ENCODE data around the gene VWA3B. TPM values are rescaled to one million over a fixed set of nuclear protein-coding genes. Genes with fewer than 3 reads are reported as not detected.
"Not testable (repeated sequence)": the region's sequence is repeated elsewhere in the genome, so short reads cannot be mapped to it uniquely, and the experiment has no call there.

VWA3B gene
- total RNA-seq, 1 donor, result not detected

DNA sequence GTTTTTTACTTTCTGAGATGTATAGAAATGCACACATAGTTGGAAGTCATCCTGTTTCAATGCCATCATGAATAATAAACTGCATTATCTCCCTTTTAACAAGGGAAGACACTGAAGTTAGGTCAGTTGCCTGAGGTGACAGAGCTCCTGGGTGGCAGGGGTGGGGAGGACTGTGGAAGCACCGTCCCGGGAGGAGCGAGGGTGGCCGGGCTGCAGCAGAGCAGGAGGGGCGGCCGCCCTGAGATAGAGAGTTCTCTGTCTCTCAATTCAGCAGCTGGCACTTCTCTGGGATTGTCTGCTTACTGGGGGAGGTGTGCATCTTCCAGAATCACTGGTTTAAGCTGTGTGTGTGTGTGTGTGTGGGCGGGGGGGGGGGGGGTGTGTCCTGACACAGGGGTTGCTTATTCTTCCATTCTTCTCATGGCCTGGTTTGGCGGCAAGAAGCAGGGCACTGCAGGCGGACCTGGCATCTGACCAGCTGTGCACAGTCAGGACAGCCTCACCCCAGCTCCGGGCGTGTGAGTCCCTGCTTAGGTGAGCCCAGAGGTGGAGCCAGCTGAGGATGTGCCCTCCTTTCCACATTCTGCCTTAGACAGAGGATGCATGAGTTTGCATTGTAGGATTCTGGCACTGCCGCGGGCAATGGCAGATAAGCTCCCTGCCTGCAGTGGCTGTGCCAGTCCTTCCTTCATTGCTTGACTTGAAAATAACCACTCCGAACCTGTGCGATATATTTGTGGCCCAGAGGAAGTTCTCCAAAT lies 40.4 kb downstream of the VWA3B start:
- no peak overlapping the region for H3K4me3 ChIP-seq (ENCODE audit: low read depth, low read length)
- TF ChIP-seq, protein P1, sequence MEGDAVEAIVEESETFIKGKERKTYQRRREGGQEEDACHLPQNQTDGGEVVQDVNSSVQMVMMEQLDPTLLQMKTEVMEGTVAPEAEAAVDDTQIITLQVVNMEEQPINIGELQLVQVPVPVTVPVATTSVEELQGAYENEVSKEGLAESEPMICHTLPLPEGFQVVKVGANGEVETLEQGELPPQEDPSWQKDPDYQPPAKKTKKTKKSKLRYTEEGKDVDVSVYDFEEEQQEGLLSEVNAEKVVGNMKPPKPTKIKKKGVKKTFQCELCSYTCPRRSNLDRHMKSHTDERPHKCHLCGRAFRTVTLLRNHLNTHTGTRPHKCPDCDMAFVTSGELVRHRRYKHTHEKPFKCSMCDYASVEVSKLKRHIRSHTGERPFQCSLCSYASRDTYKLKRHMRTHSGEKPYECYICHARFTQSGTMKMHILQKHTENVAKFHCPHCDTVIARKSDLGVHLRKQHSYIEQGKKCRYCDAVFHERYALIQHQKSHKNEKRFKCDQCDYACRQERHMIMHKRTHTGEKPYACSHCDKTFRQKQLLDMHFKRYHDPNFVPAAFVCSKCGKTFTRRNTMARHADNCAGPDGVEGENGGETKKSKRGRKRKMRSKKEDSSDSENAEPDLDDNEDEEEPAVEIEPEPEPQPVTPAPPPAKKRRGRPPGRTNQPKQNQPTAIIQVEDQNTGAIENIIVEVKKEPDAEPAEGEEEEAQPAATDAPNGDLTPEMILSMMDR (IDR thresholded peaks at IDR 0.05; ENCODE audit: insufficient read depth, low read length), result no peak
- DNase-seq (ENCODE audit: low read depth), result no peak

DNA sequence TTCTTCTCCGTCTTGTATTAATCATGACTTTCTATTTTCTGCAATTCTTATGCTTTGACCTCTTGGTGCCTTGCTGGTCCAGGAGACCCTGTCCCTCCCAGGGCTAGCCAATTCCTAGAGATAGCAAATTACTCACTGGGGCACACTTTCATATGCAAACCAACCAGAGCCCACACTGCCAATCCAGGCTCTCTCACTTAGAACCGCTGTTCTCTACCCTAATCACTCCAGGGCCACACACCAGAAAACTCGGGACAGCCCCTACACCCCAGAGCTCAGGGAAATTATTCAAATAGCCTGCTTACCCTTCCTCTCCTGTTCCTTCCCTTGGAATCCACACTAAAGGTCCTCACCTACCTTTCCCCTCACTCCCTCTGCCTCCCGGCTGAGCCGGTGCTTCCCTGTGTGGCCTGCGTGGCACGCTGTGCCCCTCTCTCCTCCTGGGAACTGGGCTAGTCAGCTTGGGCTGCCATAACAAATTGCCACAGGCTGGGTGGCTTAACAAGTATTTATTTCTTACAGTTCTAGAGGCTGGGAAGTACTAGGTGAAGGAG lies 41.7 kb downstream of the VWA3B start:
- no peak overlapping the region for H3K4me3 ChIP-seq (ENCODE audit: low read depth, low read length)
- no peak for DNase-seq (ENCODE audit: low read depth)
- TF ChIP-seq, protein P1 (IDR thresholded peaks at IDR 0.05; ENCODE audit: insufficient read depth, low read length), result no peak

DNA sequence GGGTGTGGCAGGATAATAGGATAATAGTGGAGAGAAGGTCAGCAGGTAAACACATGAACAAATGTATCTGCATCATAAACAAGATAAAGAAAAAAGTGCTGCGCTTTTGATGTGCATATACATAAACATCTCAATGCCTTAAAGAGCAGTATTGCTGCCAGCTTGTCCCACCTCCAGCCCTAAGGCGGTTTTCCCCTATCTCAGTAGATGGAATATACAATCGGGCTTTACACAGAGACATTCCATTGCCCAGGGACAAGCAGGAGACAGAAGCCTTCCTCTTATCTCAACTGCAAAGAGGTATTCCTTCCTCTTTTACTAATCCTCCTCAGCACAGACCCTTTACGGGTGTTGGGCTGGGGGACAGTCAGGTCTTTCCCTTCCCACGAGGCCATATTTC lies 43.1 kb downstream of the VWA3B start:
- not testable (repeated sequence) for H3K4me3 ChIP-seq (ENCODE audit: low read depth, low read length); DNase-seq (ENCODE audit: low read depth)

DNA sequence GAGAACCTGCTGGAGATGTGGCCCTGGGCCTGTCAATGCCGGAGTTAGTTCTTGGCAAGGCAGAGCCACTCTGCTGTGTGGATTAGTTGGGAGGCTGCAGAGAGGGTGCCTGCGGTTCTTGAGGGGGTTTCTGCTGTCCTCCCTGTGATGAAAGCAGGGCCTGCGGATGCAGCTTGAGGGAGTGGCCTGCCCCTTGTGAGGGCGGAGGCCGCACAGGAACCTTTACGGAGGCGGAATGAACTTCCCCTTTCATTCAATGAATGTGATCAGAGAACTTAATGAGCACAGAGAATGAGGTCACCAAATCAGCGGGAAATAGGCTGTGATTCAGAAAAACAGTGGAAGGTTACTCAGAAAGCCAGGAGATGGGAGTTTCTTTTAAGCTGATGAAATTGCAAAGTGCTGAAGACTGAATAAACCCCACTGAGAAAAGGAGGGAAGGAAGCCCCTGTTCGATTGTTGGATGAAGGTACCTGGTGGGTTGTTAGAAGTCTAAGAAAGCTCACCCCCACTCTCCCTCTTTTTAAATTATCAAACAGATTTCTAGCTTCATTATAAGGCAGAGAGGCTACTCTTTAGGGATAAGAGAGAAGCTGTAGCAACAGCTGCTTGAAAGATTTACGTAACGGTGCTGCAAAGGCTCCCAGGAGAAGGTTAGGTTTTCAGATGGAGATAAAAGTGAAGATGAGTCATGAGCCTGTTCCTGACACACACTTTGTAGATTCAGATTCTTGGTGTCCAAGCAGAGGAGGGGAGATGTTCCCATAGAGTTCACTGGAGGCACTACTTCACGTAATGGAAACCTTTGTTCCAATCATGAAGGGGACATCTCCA lies 47.4 kb downstream of the VWA3B start:
- DNase-seq (ENCODE audit: low read depth), result peak; percentile 10
- H3K4me3 ChIP-seq (ENCODE audit: low read depth, low read length), result no peak overlapping the region

DNA sequence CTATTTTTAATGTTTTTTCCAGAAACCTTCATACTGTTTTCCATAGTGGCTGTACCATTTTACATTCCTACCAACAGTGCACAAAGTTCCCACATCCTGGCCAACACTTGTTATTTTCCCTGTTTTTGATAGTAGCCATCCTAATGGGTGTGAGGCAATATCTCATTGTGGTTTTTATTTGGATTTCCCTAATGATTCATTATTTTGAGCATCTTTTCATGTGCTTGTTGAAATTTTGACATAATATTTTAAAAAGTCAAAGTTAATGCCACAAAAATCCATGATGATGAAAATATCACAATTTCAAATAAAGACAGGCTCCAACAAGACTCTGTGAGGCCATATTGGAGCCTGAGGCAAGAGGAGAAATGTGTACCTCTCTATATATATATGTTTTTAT lies 50.2 kb downstream of the VWA3B start:
- no peak for DNase-seq (ENCODE audit: low read depth)
- H3K4me3 ChIP-seq (ENCODE audit: low read depth, low read length), result no peak overlapping the region
- TF ChIP-seq, protein P1 (IDR thresholded peaks at IDR 0.05; ENCODE audit: insufficient read depth, low read length), result no peak

More for the DNA sequence above, 47.4 kb downstream of the VWA3B start:
- TF ChIP-seq, protein P1 (IDR thresholded peaks at IDR 0.05; ENCODE audit: insufficient read depth, low read length), result no peak

DNA sequence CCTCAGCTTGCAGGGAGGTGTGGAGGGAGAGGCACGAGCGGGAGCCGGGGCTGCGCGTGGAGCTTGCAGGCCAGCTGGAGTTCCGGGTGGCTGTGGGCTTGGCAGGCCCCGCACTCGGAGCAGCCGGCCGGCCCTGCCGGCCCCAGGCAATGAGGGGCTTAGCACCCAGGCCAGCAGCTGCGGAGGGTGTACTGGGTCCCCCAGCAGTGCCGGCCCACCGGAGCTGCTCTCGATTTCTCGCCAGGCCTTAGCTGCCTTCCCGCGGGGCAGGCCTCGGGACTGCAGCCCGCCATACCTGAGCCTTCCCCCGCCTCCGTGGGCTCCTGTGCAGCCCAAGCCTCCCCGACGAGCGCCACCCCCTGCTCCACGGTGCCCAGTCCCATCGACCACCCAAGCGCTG lies 52.0 kb downstream of the VWA3B start:
- H3K4me3 ChIP-seq (ENCODE audit: low read depth, low read length); DNase-seq (ENCODE audit: low read depth): not testable (repeated sequence)

DNA sequence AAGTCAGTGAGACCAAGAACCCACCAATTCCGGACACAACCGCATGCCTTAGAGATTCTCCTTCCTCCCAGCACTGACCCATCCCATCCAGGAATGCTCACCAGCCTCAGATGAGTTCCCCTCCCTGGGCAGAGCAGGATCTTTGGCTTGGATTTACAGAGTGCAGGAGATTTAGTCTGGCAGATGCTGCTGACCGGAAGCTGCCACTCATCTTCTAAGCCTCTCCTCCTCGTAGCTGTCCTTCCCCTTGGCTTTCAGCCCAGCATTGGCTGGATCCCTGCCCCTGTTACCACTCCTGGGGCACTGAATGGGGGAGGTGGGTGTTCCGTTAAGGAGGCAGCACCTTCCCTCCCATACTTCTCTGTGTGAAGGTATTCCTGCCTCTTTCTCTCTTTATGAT lies 53.2 kb downstream of the VWA3B start:
- DNase-seq (ENCODE audit: low read depth), result no peak
- H3K4me3 ChIP-seq (ENCODE audit: low read depth, low read length), result no peak overlapping the region
- TF ChIP-seq, protein P1 (IDR thresholded peaks at IDR 0.05; ENCODE audit: insufficient read depth, low read length), result no peak
